ENCODE data around the gene ZBTB17. TPM values are rescaled to one million over a fixed set of nuclear protein-coding genes. Genes with fewer than 3 reads are reported as not detected.

Gene ZBTB17
- total and polyA plus RNA-seq, 2 of the 4 experiments (the other 2 are of a cell fraction) = 26.3 to 58.2 TPM

DNA sequence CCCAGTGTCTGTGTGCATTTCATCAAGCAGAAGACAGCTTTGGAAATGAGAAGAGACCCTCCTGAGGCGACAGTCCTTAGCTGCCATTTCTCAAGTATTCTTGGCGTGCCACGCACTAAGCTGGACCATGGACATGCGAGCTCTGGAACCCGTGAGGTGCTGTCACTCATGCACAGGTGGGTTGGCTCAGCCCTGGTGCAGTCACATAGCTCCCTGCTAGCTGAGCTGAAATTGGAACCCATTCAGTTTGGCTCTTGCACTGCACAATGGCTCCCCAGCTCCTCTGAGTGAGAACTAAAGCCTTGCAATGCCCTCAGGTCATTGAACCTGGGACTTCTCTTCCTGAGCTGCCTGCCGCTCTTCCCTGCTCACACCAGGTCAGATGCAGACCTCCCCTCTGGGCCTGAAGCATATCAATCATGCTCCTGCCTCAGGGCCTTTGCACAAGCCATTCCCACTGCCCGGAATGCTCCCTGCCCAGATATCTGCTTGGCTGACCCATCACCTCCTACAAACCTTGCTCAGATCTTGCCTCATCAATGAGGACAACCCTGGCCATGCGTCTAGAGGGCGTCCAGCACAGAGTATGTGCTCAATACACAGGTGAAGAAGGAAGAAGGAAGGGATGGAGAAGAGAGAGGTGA, 21.9 kb upstream of the ZBTB17 start:
- H2AK5ac ChIP-seq (ENCODE audit: low read depth, low read length) = no peak overlapping the region
- no peak overlapping the region for H3K4me2 ChIP-seq (ENCODE audit: low read depth, low read length)
- intact Hi-C loops (cut with micrococcal nuclease) = no loop called here
- H2BK15ac ChIP-seq (ENCODE audit: low read depth, low read length) = no peak overlapping the region
- H3K27me3 ChIP-seq (ENCODE audit: control insufficient read depth, insufficient read depth, low read length) = peaks cover 15% of the 10 kb centered on the region; the same call in 1 of the 2 replicates
- H3K36me3 ChIP-seq (ENCODE audit: control insufficient read depth, insufficient read depth, low read length) = no peaks in the 10 kb centered on the region
- dilution Hi-C loops (cut with HindIII; ENCODE audit: low sequenced_read_pairs, unreplicated experiment) = no loop called here
- TF ChIP-seq SMC3 (IDR thresholded peaks at IDR 0.05; ENCODE audit: low read depth, low read length) (no peak), MAZ (IDR thresholded peaks at IDR 0.05; ENCODE audit: borderline replicate concordance, low read depth, low read length) (no peak), FOS (IDR thresholded peaks at IDR 0.05; ENCODE audit: low read depth, low read length) (no peak), RCOR1 (IDR thresholded peaks at IDR 0.05; ENCODE audit: insufficient replicate concordance, low read length) (no peak), MAFK (IDR thresholded peaks at IDR 0.05; ENCODE audit: low read depth, low read length) (no peak), CEBPB (IDR thresholded peaks at IDR 0.05; ENCODE audit: low read depth, low read length) (no peak)
- H3K4me1 ChIP-seq (ENCODE audit: control insufficient read depth, insufficient read depth, low read length) = peaks cover 2% of the 10 kb centered on the region; the same call in 1 of the 2 replicates
- no peak overlapping the region for H3K9ac ChIP-seq (ENCODE audit: low read depth, low read length)
- H3K4ac ChIP-seq (ENCODE audit: low read depth, low read length) = no peak overlapping the region
- H2AFZ ChIP-seq (replicated peaks; ENCODE audit: low read length, poor library complexity) = no peak overlapping the region
- POLR2A ChIA-PET (ENCODE audit: unreplicated experiment) = no interaction called here
- no peak overlapping the region for H3K27ac ChIP-seq (ENCODE audit: insufficient read depth, low read length)
- no peak overlapping the region for H3K18ac ChIP-seq (ENCODE audit: low read depth, low read length)
- no peak overlapping the region for H4K5ac ChIP-seq (ENCODE audit: low read depth, low read length)
- no peak overlapping the region for H2AK9ac ChIP-seq (replicated peaks; ENCODE audit: low read depth, low read length, poor library complexity)
- H4K20me1 ChIP-seq (ENCODE audit: insufficient read depth, low read length) = no peaks in the 10 kb centered on the region
- no peak overlapping the region for H4K91ac ChIP-seq (ENCODE audit: insufficient read depth, low read depth, low read length)
- no peaks in the 10 kb centered on the region for H3K9me1 ChIP-seq (ENCODE audit: insufficient read depth, low read length)
- H3K23ac ChIP-seq (ENCODE audit: low read depth, low read length) = no peak overlapping the region
- DNase-seq (no peak), ATAC-seq (ENCODE audit: low read depth) (no peak)
- CTCF ChIA-PET = interaction anchor here (1.3 kb wide), 1 partner anchor 183 kb away, joined by 3 read pairs; no protein-coding TSS in a partner anchor
- in situ Hi-C loops (cut with MboI; ENCODE audit: low sequenced_read_pairs) = loop anchor here (5.0 to 10.0 kb wide), 2 partner anchors 63 to 180 kb away; no protein-coding TSS in a partner anchor
- H2BK120ac ChIP-seq (ENCODE audit: low read depth, low read length) = no peak overlapping the region
- H3K4me3 ChIP-seq (ENCODE audit: insufficient read depth, low read depth, low read length) = no peak overlapping the region
- H3K56ac ChIP-seq (ENCODE audit: extremely low read depth, insufficient read depth, low read length) = no peak overlapping the region
- no peaks in the 10 kb centered on the region for H3K79me1 ChIP-seq (ENCODE audit: low read depth in 1 of 2, low read length in 2 of 2)
- H3K9me3 ChIP-seq (ENCODE audit: control insufficient read depth, insufficient read depth, low read length) = no peaks in the 10 kb centered on the region
- no peak overlapping the region for H2BK20ac ChIP-seq (ENCODE audit: low read depth, low read length)
- 62% methylated on average over 6 of the region's 9 CpGs; no CpG with 5 or more reads in 1 of the 2 experiments for WGBS, 2 experiments (ENCODE audit: extremely low coverage in 2 of 2, insufficient read length in 1 of 2)
- H4K8ac ChIP-seq (ENCODE audit: low read depth in 2 of 2, low read length in 2 of 2) = no peak overlapping the region
- no TSS peak for BruUV-seq (replicated peaks)
- no peak overlapping the region for H2BK5ac ChIP-seq (ENCODE audit: low read depth, low read length, poor library complexity, severe bottlenecking)
- H3K14ac ChIP-seq (replicated peaks; ENCODE audit: low read depth, low read length) = no peak overlapping the region
